Fibroblast of lung (primary cell): ENCODE data around the gene ARHGDIA.
A peak's percentile ranks its signal among the peaks of the same experiment; 100 is the strongest.

Experiments
- EZH2 ChIP-seq: IDR thresholded peaks from 2 replicates; pipeline ENCODE4 v1.5.1; 2012; ENCODE audit warnings: low read length, control low read depth, mild to moderate bottlenecking; ENCODE audit errors: missing control alignments
- TF ChIP-seq, protein P1 (sequence below), 2 donors: IDR thresholded peaks in 1 of 2; conservative IDR thresholded peaks in 1 of 2; 1 replicate in 1 of 2; 2 replicates in 1 of 2; pipeline ENCODE4 v1.5.1; 2011 to 2012; ENCODE audit warnings: low read length in 2 of 2, control low read depth in 1 of 2, inconsistent platforms in 1 of 2, low read depth in 1 of 2, mild to moderate bottlenecking in 1 of 2

DNA sequence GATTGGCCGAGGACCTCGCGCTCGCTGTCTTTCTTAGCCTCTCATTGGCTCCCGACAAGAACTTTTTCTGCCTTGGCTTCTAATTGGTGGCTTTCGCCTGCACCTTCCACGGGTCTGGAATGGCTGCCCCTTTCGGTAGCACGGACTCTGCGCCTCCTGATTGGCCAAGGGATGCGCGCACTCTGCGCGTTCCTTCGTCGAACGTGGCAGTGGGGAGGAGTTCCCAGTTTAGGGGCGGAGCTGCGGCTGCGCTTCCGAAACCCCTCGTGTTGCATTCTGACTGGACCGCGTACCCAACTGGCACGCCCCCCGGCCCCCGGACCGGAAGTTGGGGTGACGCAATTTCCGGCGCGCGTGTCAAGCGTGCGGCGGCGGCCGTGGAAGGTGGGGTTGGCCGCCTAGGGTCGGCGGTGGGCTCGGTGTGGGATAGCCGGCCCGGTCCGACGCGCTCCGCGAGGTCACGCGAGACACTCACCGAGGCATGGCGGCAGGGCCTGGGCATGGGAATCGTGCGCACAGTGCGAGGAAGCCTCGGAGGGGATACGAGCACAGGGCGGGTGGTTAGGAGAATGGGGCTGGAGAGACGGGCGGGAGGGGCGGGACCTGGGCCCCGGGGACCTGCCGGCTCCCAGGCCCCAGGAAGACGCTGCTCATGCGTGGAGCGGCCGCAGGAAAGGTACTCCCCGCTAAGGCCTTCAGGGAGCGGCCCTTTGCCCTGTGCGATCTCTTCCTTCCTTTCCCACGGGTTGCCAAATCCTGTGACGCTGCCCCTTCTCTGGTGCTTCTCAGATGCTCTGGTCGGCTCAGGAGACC is 10.2 kb downstream of the ARHGDIA start:
- TF ChIP-seq, protein P1, sequence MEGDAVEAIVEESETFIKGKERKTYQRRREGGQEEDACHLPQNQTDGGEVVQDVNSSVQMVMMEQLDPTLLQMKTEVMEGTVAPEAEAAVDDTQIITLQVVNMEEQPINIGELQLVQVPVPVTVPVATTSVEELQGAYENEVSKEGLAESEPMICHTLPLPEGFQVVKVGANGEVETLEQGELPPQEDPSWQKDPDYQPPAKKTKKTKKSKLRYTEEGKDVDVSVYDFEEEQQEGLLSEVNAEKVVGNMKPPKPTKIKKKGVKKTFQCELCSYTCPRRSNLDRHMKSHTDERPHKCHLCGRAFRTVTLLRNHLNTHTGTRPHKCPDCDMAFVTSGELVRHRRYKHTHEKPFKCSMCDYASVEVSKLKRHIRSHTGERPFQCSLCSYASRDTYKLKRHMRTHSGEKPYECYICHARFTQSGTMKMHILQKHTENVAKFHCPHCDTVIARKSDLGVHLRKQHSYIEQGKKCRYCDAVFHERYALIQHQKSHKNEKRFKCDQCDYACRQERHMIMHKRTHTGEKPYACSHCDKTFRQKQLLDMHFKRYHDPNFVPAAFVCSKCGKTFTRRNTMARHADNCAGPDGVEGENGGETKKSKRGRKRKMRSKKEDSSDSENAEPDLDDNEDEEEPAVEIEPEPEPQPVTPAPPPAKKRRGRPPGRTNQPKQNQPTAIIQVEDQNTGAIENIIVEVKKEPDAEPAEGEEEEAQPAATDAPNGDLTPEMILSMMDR (conservative IDR thresholded peaks at IDR 0.05 in 1 of 2, IDR thresholded peaks at IDR 0.05 in 1 of 2; ENCODE audit: low read depth in 1 of 2, low read length in 2 of 2): peak in 1 of 2 donors; percentile 35
- TF ChIP-seq EZH2: peak; percentile 96
